Subcutaneous adipose tissue (tissue), 4 donors: Measurements from ENCODE around the gene KIF26B. TPM values are rescaled to one million over a fixed set of nuclear protein-coding genes. Genes with fewer than 3 reads are reported as not detected.

ENCODE experiments used
- total RNA-seq, 4 donors: library from RNA; depleted of rRNA; stranded (reverse); fragments of >200 nt; gene quantifications; one replicate each; pipeline ENCODE4 v1.1.0, GENCODE V29; 2016
- TF ChIP-seq, protein P1 (sequence below): fragments of 450-650 bp; IDR thresholded peaks from one replicate; pipeline ENCODE4 v1.5.1; 2016; ENCODE audit warnings: low read depth, mild to moderate bottlenecking, control low read depth, antibody characterized with exemption, moderate library complexity

KIF26B gene
- total RNA-seq, 4 donors from 2014 or later, result under 0.01 to 0.16 (median under 0.01) TPM

- TF ChIP-seq, protein P1, sequence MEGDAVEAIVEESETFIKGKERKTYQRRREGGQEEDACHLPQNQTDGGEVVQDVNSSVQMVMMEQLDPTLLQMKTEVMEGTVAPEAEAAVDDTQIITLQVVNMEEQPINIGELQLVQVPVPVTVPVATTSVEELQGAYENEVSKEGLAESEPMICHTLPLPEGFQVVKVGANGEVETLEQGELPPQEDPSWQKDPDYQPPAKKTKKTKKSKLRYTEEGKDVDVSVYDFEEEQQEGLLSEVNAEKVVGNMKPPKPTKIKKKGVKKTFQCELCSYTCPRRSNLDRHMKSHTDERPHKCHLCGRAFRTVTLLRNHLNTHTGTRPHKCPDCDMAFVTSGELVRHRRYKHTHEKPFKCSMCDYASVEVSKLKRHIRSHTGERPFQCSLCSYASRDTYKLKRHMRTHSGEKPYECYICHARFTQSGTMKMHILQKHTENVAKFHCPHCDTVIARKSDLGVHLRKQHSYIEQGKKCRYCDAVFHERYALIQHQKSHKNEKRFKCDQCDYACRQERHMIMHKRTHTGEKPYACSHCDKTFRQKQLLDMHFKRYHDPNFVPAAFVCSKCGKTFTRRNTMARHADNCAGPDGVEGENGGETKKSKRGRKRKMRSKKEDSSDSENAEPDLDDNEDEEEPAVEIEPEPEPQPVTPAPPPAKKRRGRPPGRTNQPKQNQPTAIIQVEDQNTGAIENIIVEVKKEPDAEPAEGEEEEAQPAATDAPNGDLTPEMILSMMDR, result no peak
Measured at GRCh38 chr1:245111073-245111472, 43.7 kb upstream of the KIF26B start.

DNA sequence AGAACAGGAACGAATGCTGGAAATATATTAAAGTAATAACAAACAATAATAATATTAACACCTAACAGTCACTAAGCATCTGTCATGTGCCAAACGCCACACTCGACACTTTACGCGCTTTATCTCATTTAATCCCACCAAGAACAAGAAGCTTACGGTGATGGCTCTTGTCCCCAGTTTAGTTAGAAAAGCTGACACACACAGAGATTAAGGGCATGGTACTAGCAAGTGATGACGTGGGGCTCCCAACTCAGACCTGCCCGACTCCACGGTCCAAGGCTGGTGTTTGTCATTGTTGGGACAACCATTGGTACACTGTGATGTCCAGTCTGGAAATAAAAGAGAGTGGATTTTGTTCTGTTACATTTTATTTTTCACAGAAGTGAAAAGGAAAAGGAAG is 41.1 kb upstream of the KIF26B start:
- TF ChIP-seq, protein P1, result no peak

DNA sequence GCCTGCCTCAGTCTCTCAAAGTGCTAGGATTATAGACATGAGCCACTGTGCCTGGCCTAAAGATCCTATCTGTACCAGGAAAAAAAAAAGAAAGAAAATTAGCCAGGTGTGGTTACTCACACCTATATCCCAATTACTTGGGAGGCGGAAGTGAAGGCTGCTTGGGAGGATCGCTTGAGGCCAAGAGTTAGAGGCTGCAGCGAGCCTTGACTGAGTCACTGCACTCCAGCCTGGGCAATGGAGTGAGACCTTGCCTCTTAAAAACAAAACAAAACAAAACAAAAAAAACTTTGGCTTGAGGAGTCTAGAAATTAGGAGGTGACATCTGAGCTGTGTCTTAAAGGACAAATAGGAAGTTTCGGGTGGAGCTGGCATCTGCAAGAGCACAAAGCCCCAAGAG is 38.7 kb upstream of the KIF26B start:
- TF ChIP-seq, protein P1, result no peak

GRCh38 chr1:245116751-245117150 is 38.0 kb upstream of the KIF26B start:
- TF ChIP-seq, protein P1, result no peak

- TF ChIP-seq, protein P1, result no peak
Measured at GRCh38 chr1:245118066-245118465, 36.7 kb upstream of the KIF26B start.

- TF ChIP-seq, protein P1, result no peak
Measured at GRCh38 chr1:245118806-245119205, 36.0 kb upstream of the KIF26B start.

DNA sequence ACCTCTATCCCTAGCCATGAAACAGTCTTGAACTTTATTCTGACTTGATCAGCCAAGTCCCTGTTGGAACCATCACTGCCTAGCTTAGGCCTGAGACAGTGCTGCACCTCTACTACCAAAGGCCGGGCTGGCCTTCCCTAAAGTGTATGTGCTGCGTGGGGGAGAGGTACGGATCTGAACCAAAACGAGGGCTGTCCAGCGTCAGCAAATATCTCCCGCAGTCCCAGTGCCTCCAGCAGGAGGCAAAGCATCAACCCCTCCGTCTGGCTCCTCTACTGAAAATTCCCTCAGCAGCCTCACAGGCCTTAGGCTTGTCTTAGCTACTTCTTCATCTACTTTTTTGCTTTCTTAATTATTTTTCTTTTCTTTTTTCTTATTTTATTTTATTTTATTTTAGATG is 33.3 kb upstream of the KIF26B start:
- TF ChIP-seq, protein P1, result no peak
